ENCODE data around the gene TWNK. TPM values are rescaled to one million over a fixed set of nuclear protein-coding genes. Genes with fewer than 3 reads are reported as not detected.
"Not testable (repeated sequence)": the region's sequence is repeated elsewhere in the genome, so short reads cannot be mapped to it uniquely, and the experiment has no call there.

Gene TWNK
- polyA plus RNA-seq, 1 donor, result 16.3 TPM

GRCh38 chr10:101029520-101030295, 42.4 kb downstream of the TWNK start:
- no peak for DNase-seq

DNA sequence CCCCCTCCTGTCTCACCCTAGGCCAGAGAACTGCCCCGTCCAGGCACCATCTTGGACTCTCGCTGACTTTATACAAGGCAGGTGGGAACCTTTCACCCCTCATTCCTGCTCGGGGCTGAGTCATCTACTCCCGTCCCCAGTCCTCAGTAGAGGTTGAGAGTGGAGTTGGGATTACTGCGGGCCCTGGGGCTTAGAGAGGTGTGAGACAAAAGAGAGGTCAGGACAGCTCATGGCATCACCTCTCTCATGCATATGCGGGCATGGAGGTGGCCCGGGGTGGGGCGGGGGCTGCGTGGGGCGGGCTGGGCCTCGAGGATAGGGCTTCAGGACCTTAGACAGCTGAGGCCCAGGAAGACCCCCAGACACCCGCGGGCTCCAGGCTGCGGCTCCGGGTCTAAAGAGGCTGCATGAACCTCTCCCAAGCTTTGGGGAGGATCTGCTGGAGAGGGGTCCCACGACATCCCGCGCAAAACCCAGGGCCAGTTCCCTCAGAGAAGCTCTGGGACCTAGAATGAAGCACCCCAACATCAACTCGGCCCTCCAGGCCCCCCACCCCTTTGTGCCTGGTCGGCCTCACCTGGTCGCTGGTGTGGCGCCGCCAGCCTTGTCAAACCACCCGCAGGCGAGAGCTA, 43.3 kb downstream of the TWNK start:
- DNase-seq, result no peak

DNA sequence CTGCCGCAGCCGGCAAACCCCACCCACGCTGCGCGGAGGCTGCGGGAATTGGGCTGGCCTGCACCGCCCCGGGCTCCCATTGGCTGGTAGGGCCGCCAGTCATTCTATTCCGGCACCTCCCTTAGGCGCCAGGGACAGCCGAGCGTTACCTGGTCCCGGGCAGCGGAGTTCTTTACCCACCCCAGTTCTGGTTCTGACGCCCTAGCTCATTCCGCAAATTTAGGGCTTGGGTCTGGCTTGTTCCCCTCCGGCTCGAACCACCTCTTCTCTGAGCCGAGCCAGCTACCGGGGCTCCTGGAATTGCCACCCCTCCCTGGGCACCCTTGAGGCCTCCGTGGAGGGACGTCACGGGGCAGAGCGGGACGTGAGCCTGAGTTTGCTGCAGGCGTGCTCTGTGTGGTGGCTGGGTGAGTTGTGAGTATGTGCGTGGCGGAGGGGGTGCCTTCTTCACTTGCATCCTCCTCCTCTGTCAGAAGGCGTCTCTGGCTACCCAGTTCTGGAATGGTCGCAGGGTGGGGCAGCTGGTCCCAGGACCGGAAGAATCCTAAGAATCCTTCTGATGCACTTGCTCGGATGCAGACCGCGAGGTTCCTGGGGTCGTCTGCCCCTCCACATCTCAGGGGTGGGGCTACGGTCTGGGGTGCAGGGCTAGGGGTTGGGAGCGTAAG, 43.9 kb downstream of the TWNK start, which contains the start of the genes PDZD7 and SFXN3:
Gene PDZD7 (minus strand): TSS at position 2 of the 668 bp plus-strand sequence. CDS start 910 bp downstream, outside the sequence.
Gene SFXN3 (plus strand): TSS at position 107 of the 668 bp plus-strand sequence. CDS start 3,461 bp downstream, outside the sequence.
- DNase-seq, result peak; percentile 89

GRCh38 chr10:101031796-101032636, 44.7 kb downstream of the TWNK start:
- no peak for DNase-seq

DNA sequence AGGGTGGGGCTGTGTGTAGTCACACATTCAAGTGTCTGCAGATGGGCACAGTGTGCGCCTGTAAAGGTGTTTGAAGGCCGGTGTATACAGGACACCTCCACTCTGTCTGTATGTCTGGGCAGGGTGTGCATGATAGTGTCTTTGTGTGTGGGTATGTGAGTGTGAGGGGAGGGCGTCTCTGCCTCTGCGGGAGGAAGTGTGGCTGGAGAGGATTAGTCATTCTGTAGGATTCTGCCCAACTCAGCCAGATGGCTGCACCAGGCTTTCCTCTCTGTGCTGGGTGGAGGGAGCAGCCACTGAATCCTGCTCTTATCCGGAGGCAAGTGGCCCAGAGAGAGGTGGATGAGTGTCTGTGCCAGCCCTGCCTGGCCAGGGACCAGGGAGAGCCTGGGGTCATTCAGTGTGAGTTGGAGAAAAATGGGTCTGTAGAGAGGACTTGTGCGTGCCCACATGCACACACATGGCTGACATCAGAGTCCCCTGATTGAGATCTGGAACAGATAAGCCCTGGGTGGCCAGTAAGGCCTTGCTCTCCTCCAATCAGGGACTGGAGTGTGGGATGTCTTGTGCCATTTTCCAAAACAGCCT, 45.4 kb downstream of the TWNK start:
- no peak for DNase-seq

DNA sequence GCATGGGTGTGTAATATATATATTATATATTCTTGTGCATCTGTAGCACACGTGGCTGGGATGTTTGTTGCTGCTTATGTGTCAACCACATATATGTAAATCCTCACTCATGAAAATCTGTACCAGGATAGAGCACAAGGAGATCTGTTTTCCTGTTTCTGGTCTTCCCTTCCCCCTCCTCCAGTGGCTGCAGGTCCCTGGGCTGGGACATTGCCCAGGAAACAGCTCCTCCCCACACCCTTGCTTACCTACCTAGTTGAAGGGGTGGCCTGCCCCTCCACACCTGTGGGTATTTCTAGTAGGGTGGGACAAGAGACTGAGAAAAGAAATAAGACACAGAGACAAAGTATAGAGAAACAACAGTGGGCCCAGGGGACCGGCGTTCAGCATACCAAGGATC, 45.9 kb downstream of the TWNK start:
- DNase-seq, result no peak

DNA sequence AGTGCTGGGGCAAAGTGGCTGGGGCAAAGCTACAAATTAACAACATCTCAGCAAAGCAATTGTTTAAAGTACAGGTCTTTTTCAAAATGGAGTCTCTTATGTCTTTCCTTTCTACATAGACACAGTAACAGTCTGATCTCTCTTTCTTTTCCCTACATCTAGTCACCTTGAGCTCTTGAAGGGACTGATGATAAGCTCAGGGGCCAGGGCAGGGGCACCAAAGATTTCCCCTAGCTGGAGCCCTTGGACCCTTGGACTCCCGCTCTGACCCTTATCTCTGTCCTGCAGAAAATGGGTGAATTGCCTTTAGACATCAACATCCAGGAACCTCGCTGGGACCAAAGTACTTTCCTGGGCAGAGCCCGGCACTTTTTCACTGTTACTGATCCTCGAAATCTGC, 47.1 kb downstream of the TWNK start:
- DNase-seq, result not testable (repeated sequence)

DNA sequence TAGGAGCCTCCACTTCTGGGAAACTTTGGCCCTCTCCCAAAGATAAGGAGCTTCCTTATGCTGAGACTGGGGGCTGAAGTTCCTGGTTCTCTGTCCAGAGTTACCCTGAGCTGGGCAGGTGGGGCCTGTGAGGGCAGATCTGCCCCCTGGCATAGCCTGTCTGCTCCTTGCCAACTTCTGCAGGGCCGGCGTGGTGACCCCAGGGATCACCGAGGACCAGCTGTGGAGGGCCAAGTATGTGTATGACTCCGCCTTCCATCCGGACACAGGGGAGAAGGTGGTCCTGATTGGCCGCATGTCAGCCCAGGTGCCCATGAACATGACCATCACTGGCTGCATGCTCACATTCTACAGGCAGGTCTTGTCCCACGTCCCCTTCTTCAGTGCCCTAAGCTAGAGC, 48.0 kb downstream of the TWNK start:
- no peak for DNase-seq

- DNase-seq, result no peak
Measured at GRCh38 chr10:101035916-101036702, 48.8 kb downstream of the TWNK start.

DNA sequence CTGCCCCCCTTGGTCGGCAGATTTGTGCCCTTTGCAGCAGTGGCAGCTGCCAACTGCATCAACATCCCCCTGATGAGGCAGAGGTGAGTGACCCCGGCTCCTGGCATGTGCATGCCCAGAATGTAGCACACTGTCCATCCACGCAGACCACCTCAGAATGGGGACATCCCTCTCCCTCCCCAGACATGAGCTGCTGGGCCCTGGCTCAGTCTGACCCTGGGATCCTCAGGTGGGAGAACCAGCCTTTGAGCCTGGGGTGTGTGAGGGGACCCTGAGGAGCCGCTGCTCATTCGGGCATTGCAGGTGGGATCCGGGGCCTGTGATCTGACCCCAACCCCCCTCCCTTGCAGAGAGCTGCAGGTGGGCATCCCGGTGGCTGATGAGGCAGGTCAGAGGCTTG, 49.4 kb downstream of the TWNK start:
- no peak for DNase-seq

DNA sequence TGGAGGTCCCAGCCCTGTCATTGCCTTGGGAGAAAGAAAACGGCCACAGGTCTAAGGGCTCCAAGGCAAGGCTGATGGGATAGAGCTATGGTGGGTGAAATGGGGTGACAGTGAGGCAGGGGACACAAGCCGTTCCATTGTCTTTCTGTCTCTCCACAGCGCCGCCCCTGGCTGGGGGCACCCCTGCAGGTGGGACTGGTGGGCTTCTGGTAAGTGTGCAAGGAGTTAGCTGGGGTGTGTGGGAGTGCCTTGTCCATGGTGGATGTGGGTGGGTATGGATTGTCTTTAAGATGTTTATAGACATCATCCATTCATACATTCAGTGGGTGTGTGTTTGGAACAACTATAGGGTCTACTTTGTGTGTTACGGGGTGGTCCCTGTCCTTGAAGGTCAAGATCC, 51.1 kb downstream of the TWNK start:
- no peak for DNase-seq

- no peak for DNase-seq
Measured at GRCh38 chr10:101040061-101040460, 52.7 kb downstream of the TWNK start.

GRCh38 chr10:101040851-101041250, 53.5 kb downstream of the TWNK start:
- DNase-seq, result no peak

- peak; percentile 87 for DNase-seq
Measured at GRCh38 chr10:101041252-101041761, 54.0 kb downstream of the TWNK start.

GRCh38 chr10:101042118-101042517, 54.8 kb downstream of the TWNK start:
- no peak for DNase-seq

DNA sequence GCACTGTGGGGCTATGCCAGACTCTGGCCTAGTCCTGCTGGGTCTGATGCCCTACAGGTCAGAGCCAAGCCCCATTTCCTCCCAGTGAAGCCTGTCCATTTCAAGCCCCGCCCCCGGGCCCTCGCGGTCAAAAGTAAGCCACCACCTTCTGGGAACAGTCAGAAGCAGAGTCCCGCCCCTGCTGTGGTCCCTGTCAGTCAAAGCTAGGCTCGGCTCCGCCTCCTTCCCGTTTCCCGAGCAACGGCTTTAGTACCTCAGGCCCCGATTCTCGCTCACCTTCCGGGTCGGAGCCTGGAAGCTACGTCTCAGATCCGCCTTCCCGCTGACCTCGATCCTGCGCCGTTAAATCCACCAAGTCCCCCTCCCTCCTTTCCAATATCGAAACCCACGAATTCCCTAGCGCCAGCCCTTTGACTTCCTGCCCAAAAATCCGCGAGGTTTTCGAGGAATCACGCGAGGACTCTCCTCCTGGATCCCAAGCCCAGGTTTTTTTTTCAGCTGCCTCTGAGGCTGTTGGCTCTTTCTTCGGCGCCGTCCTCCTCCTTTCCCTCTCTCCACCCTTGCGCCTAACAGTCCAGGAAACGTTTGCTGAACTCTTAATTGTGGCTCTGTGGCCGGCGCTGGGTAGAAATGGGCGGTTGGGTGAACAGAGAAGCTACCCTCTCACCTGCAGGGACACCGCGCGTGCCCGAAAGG, 55.5 kb downstream of the TWNK start:
- peak; percentile 94 for DNase-seq

GRCh38 chr10:101043363-101043707, 56.0 kb downstream of the TWNK start:
- DNase-seq, result no peak

All from left kidney (tissue), 2 donors.